BLaER1 (cell line): ENCODE results near the gene SERPINI2.
A peak's percentile ranks its signal among the peaks of the same experiment; 100 is the strongest.

Source experiments
- H3K27ac ChIP-seq: shearing (Covaris generic); formaldehyde crosslinking; 2 replicates; pipeline ENCODE4 v1.8.1; 2022
- H3K27me3 ChIP-seq: shearing (Covaris generic); formaldehyde crosslinking; 2 replicates; pipeline ENCODE4 v1.8.1; 2022
- H3K36me3 ChIP-seq: shearing (Covaris generic); formaldehyde crosslinking; 2 replicates; pipeline ENCODE4 v1.8.1; 2022
- H3K4me1 ChIP-seq: shearing (Covaris generic); formaldehyde crosslinking; 2 replicates; pipeline ENCODE4 v1.8.1; 2022
- H3K4me2 ChIP-seq: shearing (Covaris generic); formaldehyde crosslinking; 2 replicates; pipeline ENCODE4 v1.8.1; 2022
- H3K4me3 ChIP-seq: shearing (Covaris generic); formaldehyde crosslinking; 2 replicates; pipeline ENCODE4 v1.8.1; 2022
- H3K9ac ChIP-seq: shearing (Covaris generic); formaldehyde crosslinking; 2 replicates; pipeline ENCODE4 v1.8.1; 2022
- H3K9me3 ChIP-seq: shearing (Covaris generic); formaldehyde crosslinking; 2 replicates; pipeline ENCODE4 v1.8.1; 2022
- H4K20me1 ChIP-seq: shearing (Covaris generic); formaldehyde crosslinking; 2 replicates; pipeline ENCODE4 v1.8.1; 2022
- Cebpa-rat ChIP-seq: shearing (Covaris generic); IDR thresholded peaks from 2 replicates; pipeline ENCODE4 v1.8.1; 2022

The SERPINI2 gene

GRCh38 chr3:167473863-167474262 lies at the start of gene SERPINI2:
Gene SERPINI2 (minus strand): TSS chr3:167474042. CDS start chr3:167471834, 2,208 bp downstream.
- TF ChIP-seq Cebpa-rat: no peak
- Histone ChIP-seq H3K4me3 (no peak within 1 kb of the TSS), H3K4me1 (no peaks in the 10 kb centered on the region), H4K20me1 (no peaks in the 10 kb centered on the region), H3K27me3 (no peaks in the 10 kb centered on the region), H3K27ac (no peak within 1 kb of the TSS), H3K9me3 (no peaks in the 10 kb centered on the region), H3K9ac (no peak within 1 kb of the TSS), H3K36me3 (no peaks in the 10 kb centered on the region), H3K4me2 (no peak within 1 kb of the TSS)

GRCh38 chr3:167521006-167521355 lies 47.1 kb upstream of the SERPINI2 start:
- Histone ChIP-seq H3K4me2 (no peak overlapping the region), H3K36me3 (no peaks in the 10 kb centered on the region), H4K20me1 (no peaks in the 10 kb centered on the region), H3K4me3 (no peak overlapping the region), H3K27ac (no peak overlapping the region), H3K9ac (no peak overlapping the region), H3K9me3 (no peaks in the 10 kb centered on the region), H3K4me1 (no peaks in the 10 kb centered on the region), H3K27me3 (no peaks in the 10 kb centered on the region)
- TF ChIP-seq Cebpa-rat: 0 out of 2 replicates have a peak, but pooled peaks have one; percentile 5

GRCh38 chr3:167520266-167521005 lies 46.6 kb upstream of the SERPINI2 start:
- no peaks in the 10 kb centered on the region for H3K9me3 ChIP-seq
- H3K9ac ChIP-seq: no peak overlapping the region
- no peaks in the 10 kb centered on the region for H4K20me1 ChIP-seq
- no peaks in the 10 kb centered on the region for H3K27me3 ChIP-seq
- H3K27ac ChIP-seq: no peak overlapping the region
- TF ChIP-seq Cebpa-rat: no peak
- H3K36me3 ChIP-seq: no peaks in the 10 kb centered on the region
- no peaks in the 10 kb centered on the region for H3K4me1 ChIP-seq
- H3K4me3 ChIP-seq: no peak overlapping the region
- H3K4me2 ChIP-seq: no peak overlapping the region

GRCh38 chr3:167507954-167508353 lies 34.1 kb upstream of the SERPINI2 start:
- Histone ChIP-seq H4K20me1 (no peaks in the 10 kb centered on the region), H3K9me3 (no peaks in the 10 kb centered on the region), H3K4me1 (no peaks in the 10 kb centered on the region), H3K9ac (no peak overlapping the region), H3K36me3 (no peaks in the 10 kb centered on the region), H3K4me3 (no peak overlapping the region), H3K27ac (no peak overlapping the region), H3K27me3 (no peaks in the 10 kb centered on the region), H3K4me2 (no peak overlapping the region)
- no peak for TF ChIP-seq Cebpa-rat

- Histone ChIP-seq H3K4me3 (no peak overlapping the region), H3K36me3 (no peaks in the 10 kb centered on the region), H3K4me1 (no peaks in the 10 kb centered on the region), H3K9me3 (no peaks in the 10 kb centered on the region), H3K27me3 (no peaks in the 10 kb centered on the region), H3K4me2 (no peak overlapping the region), H3K27ac (no peak overlapping the region), H3K9ac (no peak overlapping the region), H4K20me1 (no peaks in the 10 kb centered on the region)
- no peak for TF ChIP-seq Cebpa-rat
Observed at GRCh38 chr3:167502401-167502800, 28.6 kb upstream of the SERPINI2 start.

GRCh38 chr3:167501941-167502340 lies 28.1 kb upstream of the SERPINI2 start:
- Histone ChIP-seq H3K9ac (no peak overlapping the region), H3K36me3 (no peaks in the 10 kb centered on the region)

GRCh38 chr3:167497903-167498302 lies 24.1 kb upstream of the SERPINI2 start:
- H4K20me1 ChIP-seq: no peaks in the 10 kb centered on the region
- no peaks in the 10 kb centered on the region for H3K4me1 ChIP-seq
- H3K9ac ChIP-seq: no peak overlapping the region
- no peaks in the 10 kb centered on the region for H3K9me3 ChIP-seq
- no peak for TF ChIP-seq Cebpa-rat
- H3K36me3 ChIP-seq: no peaks in the 10 kb centered on the region
- H3K27me3 ChIP-seq: no peaks in the 10 kb centered on the region
- H3K27ac ChIP-seq: no peak overlapping the region
- H3K4me3 ChIP-seq: no peak overlapping the region
- H3K4me2 ChIP-seq: no peak overlapping the region

More at GRCh38 chr3:167501941-167502340, 28.1 kb upstream of the SERPINI2 start:
- Histone ChIP-seq H3K27ac (no peak overlapping the region), H3K4me3 (no peak overlapping the region), H3K4me1 (no peaks in the 10 kb centered on the region), H4K20me1 (no peaks in the 10 kb centered on the region), H3K9me3 (no peaks in the 10 kb centered on the region), H3K4me2 (no peak overlapping the region), H3K27me3 (no peaks in the 10 kb centered on the region)
- TF ChIP-seq Cebpa-rat: no peak

- Histone ChIP-seq H3K9me3 (no peaks in the 10 kb centered on the region), H3K9ac (no peak overlapping the region), H3K4me3 (no peak overlapping the region), H3K36me3 (no peaks in the 10 kb centered on the region), H4K20me1 (no peaks in the 10 kb centered on the region), H3K27me3 (no peaks in the 10 kb centered on the region), H3K27ac (no peak overlapping the region), H3K4me1 (no peaks in the 10 kb centered on the region), H3K4me2 (no peak overlapping the region)
- TF ChIP-seq Cebpa-rat: no peak
Observed at GRCh38 chr3:167493244-167493643, 19.4 kb upstream of the SERPINI2 start.

GRCh38 chr3:167491621-167492020 lies 17.8 kb upstream of the SERPINI2 start:
- H3K27me3 ChIP-seq: no peaks in the 10 kb centered on the region
- TF ChIP-seq Cebpa-rat: no peak

GRCh38 chr3:167489571-167489970 lies 15.7 kb upstream of the SERPINI2 start:
- H3K4me1 ChIP-seq: no peaks in the 10 kb centered on the region

More at GRCh38 chr3:167491621-167492020, 17.8 kb upstream of the SERPINI2 start:
- Histone ChIP-seq H3K4me1 (no peaks in the 10 kb centered on the region), H3K9me3 (no peaks in the 10 kb centered on the region), H3K4me2 (no peak overlapping the region), H3K9ac (no peak overlapping the region), H3K36me3 (no peaks in the 10 kb centered on the region), H3K4me3 (no peak overlapping the region), H4K20me1 (no peaks in the 10 kb centered on the region), H3K27ac (no peak overlapping the region)

More at GRCh38 chr3:167489571-167489970, 15.7 kb upstream of the SERPINI2 start:
- Histone ChIP-seq H3K4me3 (no peak overlapping the region), H4K20me1 (no peaks in the 10 kb centered on the region), H3K9ac (no peak overlapping the region), H3K27me3 (no peaks in the 10 kb centered on the region), H3K36me3 (no peaks in the 10 kb centered on the region), H3K4me2 (no peak overlapping the region), H3K9me3 (no peaks in the 10 kb centered on the region), H3K27ac (no peak overlapping the region)
- no peak for TF ChIP-seq Cebpa-rat
